NCI-H1105 treated with DMSO at 0.1 percent for 48 hours (cell line): ENCODE results near the gene FANCE.

Source experiments
- DNase-seq: peaks from one replicate; lab custom pipeline; 2025; lab: John Stamatoyannopoulos, UW

The FANCE gene

GRCh38 chr6:35452183-35453090, at the start of gene FANCE:
FANCE (plus strand) TSS chr6:35452338; CDS start chr6:35452546, 208 bp downstream.
- peak; percentile 82 for DNase-seq

- no peak for DNase-seq
Measured at GRCh38 chr6:35402856-35403191, 49.3 kb upstream of the FANCE start.

- DNase-seq = no peak
Measured at GRCh38 chr6:35403544-35404442, 48.3 kb upstream of the FANCE start.

GRCh38 chr6:35406711-35407485, 45.2 kb upstream of the FANCE start:
- no peak for DNase-seq

- DNase-seq = no peak
Measured at GRCh38 chr6:35409245-35409644, 42.9 kb upstream of the FANCE start.

- DNase-seq = no peak
Measured at GRCh38 chr6:35410131-35410530, 42.0 kb upstream of the FANCE start.

GRCh38 chr6:35411066-35411465, 41.1 kb upstream of the FANCE start:
- DNase-seq = no peak

GRCh38 chr6:35412102-35412501, 40.0 kb upstream of the FANCE start:
- no peak for DNase-seq

GRCh38 chr6:35413911-35414310, 38.2 kb upstream of the FANCE start:
- no peak for DNase-seq

- DNase-seq = peak; percentile 77
Measured at GRCh38 chr6:35415065-35415891, 36.9 kb upstream of the FANCE start.

GRCh38 chr6:35417979-35418661, 34.0 kb upstream of the FANCE start:
- DNase-seq = no peak

- DNase-seq = no peak
Measured at GRCh38 chr6:35419417-35419816, 32.7 kb upstream of the FANCE start.

- DNase-seq = no peak
Measured at GRCh38 chr6:35419961-35420360, 32.2 kb upstream of the FANCE start.

GRCh38 chr6:35425284-35425683, 26.9 kb upstream of the FANCE start:
- no peak for DNase-seq

- no peak for DNase-seq
Measured at GRCh38 chr6:35426074-35426473, 26.1 kb upstream of the FANCE start.

- no peak for DNase-seq
Measured at GRCh38 chr6:35427435-35427834, 24.7 kb upstream of the FANCE start.

GRCh38 chr6:35427851-35428321, 24.3 kb upstream of the FANCE start:
- DNase-seq = no peak

GRCh38 chr6:35428421-35429149, 23.6 kb upstream of the FANCE start:
- DNase-seq = no peak

GRCh38 chr6:35429463-35429862, 22.7 kb upstream of the FANCE start:
- no peak for DNase-seq

GRCh38 chr6:35432291-35432690, 19.8 kb upstream of the FANCE start:
- no peak for DNase-seq
